GM06990 (cell line): ENCODE data around the gene TMEM86A.

Experiments
- DNase-seq: peaks from one replicate; pipeline ENCODE4 v3.0.0-alpha.2; 2011; ENCODE audit not compliant: insufficient read length; ENCODE audit errors: extremely low read depth
- H3K27me3 ChIP-seq: replicated peaks from 2 replicates; pipeline ENCODE4 v1.6.0; 2011; ENCODE audit warnings: low read length; ENCODE audit not compliant: control insufficient read depth, insufficient read depth
- H3K36me3 ChIP-seq: 2 replicates; pipeline ENCODE4 v1.5.1; 2011; ENCODE audit warnings: low read length; ENCODE audit not compliant: control insufficient read depth, insufficient read depth
- H3K4me3 ChIP-seq: replicated peaks from 2 replicates; pipeline ENCODE4 v1.5.1; 2011; ENCODE audit warnings: low read depth, mild to moderate bottlenecking, control low read depth, low read length
- TF ChIP-seq, protein P1 (sequence below): IDR thresholded peaks from 2 replicates; pipeline ENCODE4 v1.5.1; 2011; ENCODE audit warnings: low read length, control low read depth, mild to moderate bottlenecking, inconsistent platforms; ENCODE audit not compliant: insufficient read depth, poor library complexity, severe bottlenecking

TMEM86A gene

DNA sequence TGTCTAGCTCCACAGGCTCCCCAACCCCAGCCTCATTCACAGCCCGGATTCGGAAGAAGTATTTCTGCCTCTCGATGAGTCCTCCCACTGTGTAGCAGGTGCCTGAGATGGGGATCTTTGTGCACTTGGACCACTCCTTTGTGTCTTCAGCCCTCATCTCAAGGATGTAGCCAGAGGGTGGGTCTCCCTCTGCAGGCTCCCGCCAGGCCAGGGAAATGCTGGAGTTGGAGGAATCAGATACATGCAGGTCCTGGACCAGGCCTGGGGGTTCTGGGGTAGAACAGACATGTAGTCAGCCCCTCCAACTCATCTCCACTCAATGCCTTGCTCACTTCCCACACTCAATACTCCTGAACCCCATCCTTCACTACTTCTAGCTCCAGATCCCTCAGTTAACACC is 10.8 kb downstream of the TMEM86A start:
- no peak for DNase-seq
- TF ChIP-seq, protein P1, sequence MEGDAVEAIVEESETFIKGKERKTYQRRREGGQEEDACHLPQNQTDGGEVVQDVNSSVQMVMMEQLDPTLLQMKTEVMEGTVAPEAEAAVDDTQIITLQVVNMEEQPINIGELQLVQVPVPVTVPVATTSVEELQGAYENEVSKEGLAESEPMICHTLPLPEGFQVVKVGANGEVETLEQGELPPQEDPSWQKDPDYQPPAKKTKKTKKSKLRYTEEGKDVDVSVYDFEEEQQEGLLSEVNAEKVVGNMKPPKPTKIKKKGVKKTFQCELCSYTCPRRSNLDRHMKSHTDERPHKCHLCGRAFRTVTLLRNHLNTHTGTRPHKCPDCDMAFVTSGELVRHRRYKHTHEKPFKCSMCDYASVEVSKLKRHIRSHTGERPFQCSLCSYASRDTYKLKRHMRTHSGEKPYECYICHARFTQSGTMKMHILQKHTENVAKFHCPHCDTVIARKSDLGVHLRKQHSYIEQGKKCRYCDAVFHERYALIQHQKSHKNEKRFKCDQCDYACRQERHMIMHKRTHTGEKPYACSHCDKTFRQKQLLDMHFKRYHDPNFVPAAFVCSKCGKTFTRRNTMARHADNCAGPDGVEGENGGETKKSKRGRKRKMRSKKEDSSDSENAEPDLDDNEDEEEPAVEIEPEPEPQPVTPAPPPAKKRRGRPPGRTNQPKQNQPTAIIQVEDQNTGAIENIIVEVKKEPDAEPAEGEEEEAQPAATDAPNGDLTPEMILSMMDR, result no peak
- no peaks in the 10 kb centered on the region; the same call in 1 of the 2 replicates for H3K27me3 ChIP-seq

DNA sequence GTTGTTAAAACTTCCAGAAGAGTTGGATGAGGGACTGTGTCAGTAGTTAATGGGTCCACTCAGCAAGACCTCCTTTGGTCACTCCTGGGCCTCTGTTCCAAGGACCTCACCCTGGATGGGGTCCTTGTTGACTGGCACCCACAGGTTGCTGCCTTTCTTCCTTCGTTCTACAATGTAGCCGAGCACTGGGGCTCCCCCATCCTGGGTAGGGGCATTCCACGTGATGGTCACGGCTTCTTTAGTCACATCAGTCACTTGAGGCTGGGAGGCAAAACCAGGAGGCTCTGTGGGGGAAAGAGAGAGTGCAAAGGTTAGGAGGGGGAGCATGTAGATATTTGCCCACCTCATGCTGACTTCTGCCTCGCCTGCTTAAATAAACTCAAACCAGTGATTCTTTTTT is 12.0 kb downstream of the TMEM86A start:
- TF ChIP-seq, protein P1, result no peak
- no peak overlapping the region for H3K4me3 ChIP-seq
- H3K36me3 ChIP-seq, result no peaks in the 10 kb centered on the region
- H3K27me3 ChIP-seq, result no peaks in the 10 kb centered on the region; the same call in 1 of the 2 replicates
- DNase-seq, result no peak

More for the DNA sequence above, 10.8 kb downstream of the TMEM86A start:
- Histone ChIP-seq H3K36me3 (no peaks in the 10 kb centered on the region), H3K4me3 (no peak overlapping the region)

DNA sequence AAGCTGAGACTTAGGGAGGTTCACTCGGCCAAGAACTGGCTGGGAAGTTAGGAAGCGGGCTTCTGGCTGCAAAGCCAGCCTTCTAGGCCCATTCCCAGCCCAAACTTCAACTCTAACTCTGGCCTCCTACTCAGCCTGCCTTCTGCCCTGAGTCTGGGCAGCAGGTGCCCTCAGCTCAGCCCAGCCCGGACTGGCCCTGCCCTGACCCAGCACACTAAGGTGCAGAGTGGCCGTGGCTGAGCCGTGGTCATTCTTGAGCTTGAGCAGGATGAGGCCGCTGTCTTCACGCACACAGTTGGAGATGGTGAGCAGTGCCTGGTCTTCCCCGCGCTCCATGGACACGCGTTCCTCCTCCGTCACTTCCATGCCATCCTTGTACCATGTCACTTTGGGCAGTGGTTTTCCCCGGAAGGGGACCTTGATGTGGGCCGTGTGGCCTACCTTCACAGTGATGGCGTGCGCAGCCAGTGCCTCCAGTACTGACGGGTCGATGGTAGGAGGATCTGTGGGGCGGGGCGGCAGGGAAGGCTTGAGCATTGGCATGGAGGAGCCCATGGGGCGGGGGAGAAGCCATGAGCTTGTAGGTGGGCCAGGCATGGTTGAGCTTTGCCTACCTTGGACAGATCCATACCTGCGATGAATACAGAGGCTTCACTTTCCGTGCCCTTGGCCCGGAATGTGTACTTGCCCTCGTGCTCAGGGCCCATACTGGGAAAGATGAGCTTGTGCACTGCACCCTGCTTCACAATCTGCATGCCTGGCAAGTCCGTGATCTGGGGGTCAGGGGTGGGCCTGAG is 15.3 kb downstream of the TMEM86A start:
- TF ChIP-seq, protein P1, result no peak
- H3K27me3 ChIP-seq, result no peaks in the 10 kb centered on the region; the same call in 1 of the 2 replicates
- DNase-seq, result no peak
- H3K36me3 ChIP-seq, result no peaks in the 10 kb centered on the region
- no peak overlapping the region for H3K4me3 ChIP-seq

DNA sequence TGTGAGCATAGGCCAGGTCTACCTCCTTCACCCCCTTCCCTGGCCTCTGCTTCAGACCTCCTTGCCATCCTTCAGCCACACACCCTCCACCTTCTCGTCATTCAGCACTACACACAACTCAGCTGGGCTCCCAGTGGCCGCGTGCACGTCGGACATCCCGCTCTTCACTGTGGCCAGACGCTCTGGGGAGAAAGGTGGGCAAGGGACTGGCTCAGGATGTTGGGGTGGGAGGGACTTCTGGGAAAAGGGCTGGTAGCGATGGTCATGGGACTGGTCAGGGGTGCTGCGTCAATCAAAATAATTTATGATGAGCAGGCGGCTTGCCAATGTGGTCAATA is 15.8 kb downstream of the TMEM86A start:
- H3K36me3 ChIP-seq, result no peaks in the 10 kb centered on the region
- TF ChIP-seq, protein P1, result no peak
- no peak overlapping the region for H3K4me3 ChIP-seq
- no peaks in the 10 kb centered on the region; the same call in 1 of the 2 replicates for H3K27me3 ChIP-seq
- no peak for DNase-seq

DNA sequence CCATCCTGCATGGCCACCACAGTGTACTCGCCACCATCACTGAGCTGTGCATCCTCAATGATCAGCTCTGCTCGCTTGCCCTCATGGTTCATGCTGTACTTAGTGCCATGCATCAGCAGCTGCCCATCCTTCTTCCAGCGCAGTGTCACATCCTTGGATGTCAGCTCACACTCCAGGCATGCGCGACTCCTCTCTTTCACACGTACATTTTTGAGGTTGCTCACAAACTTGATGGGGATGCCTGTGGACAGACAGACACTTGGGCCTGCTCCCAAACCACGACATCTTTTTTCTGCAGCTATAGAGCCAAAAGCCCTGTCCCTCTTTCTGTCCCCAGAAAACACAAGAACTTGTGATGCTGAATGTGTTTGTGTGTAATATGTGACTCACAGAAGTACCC is 16.9 kb downstream of the TMEM86A start:
- Histone ChIP-seq H3K4me3 (no peak overlapping the region), H3K36me3 (no peaks in the 10 kb centered on the region), H3K27me3 (no peaks in the 10 kb centered on the region; the same call in 1 of the 2 replicates)
- TF ChIP-seq, protein P1, result no peak
- no peak for DNase-seq
